Activated naive CD8-positive, alpha-beta T cell treated with anti-CD3 and anti-CD28 coated beads, Interleukin-2, amount 50 U/mL, for 24 hours (primary cell): ENCODE measurements around the gene SLC37A1.
A peak's percentile ranks its signal among the peaks of the same experiment; 100 is the strongest.
"Not testable (repeated sequence)": the region's sequence is repeated elsewhere in the genome, so short reads cannot be mapped to it uniquely, and the experiment has no call there.

Source experiments
- ATAC-seq: fragments of 150-1000 bp; cut with Tn5 transposase; one replicate; pipeline ENCODE4 v1.10.0; 2021
- DNase-seq: peaks from one replicate; pipeline ENCODE4 v3.0.0; 2021
- H3K27ac Mint-ChIP-seq: one replicate; pipeline ENCODE4 v1.8.0; 2021; ENCODE audit warnings: mild to moderate bottlenecking, mixed read lengths
- H3K27me3 Mint-ChIP-seq: one replicate; pipeline ENCODE4 v1.8.0; 2021; ENCODE audit warnings: mixed read lengths
- H3K36me3 Mint-ChIP-seq: one replicate; pipeline ENCODE4 v1.8.0; 2021; ENCODE audit warnings: low read depth, mixed read lengths
- H3K4me1 Mint-ChIP-seq: one replicate; pipeline ENCODE4 v1.8.0; 2021; ENCODE audit warnings: mixed read lengths
- H3K4me3 Mint-ChIP-seq: one replicate; pipeline ENCODE4 v1.8.0; 2021; ENCODE audit warnings: mild to moderate bottlenecking, moderate library complexity, mixed read lengths
- H3K9me3 Mint-ChIP-seq: one replicate; pipeline ENCODE4 v1.8.0; 2021; ENCODE audit warnings: mixed read lengths

The SLC37A1 gene

GRCh38 chr21:42513151-42513984, at the start of gene SLC37A1:
SLC37A1 (plus strand) TSS chr21:42513852; CDS start chr21:42518455, 4,603 bp downstream.
- Mint-ChIP-seq H3K9me3 (no peaks in the 10 kb centered on the region), H3K36me3 (peaks cover 16% of the 10 kb centered on the region), H3K4me1 (peaks cover 30% of the 10 kb centered on the region), H3K27me3 (no peaks in the 10 kb centered on the region), H3K4me3 (peak within 1 kb of the TSS; percentile 86), H3K27ac (peak within 1 kb of the TSS; percentile 76)
- peak; percentile 49 for DNase-seq
- peak; percentile 71 for ATAC-seq

- peak overlapping the region; percentile 12 for H3K4me3 Mint-ChIP-seq
- H3K36me3 Mint-ChIP-seq, result peaks cover 3% of the 10 kb centered on the region
- ATAC-seq (peak; percentile 41), DNase-seq (peak; percentile 66)
- H3K27ac Mint-ChIP-seq, result peak overlapping the region; percentile 86
- no peaks in the 10 kb centered on the region for H3K9me3 Mint-ChIP-seq
- peaks cover 73% of the 10 kb centered on the region for H3K4me1 Mint-ChIP-seq
- peaks cover 3% of the 10 kb centered on the region for H3K27me3 Mint-ChIP-seq
Observed at GRCh38 chr21:42463861-42464515, 49.7 kb upstream of the SLC37A1 start.

GRCh38 chr21:42465008-42465802, 48.4 kb upstream of the SLC37A1 start:
- H3K4me3 Mint-ChIP-seq, result peak overlapping the region; percentile 28
- H3K36me3 Mint-ChIP-seq, result peaks cover 3% of the 10 kb centered on the region
- ATAC-seq (peak; percentile 2), DNase-seq (peak; percentile 22)
- H3K9me3 Mint-ChIP-seq, result no peaks in the 10 kb centered on the region
- H3K27ac Mint-ChIP-seq, result peak overlapping the region; percentile 72
- H3K27me3 Mint-ChIP-seq, result peaks cover 3% of the 10 kb centered on the region
- peaks cover 68% of the 10 kb centered on the region for H3K4me1 Mint-ChIP-seq

GRCh38 chr21:42465803-42466127, 47.9 kb upstream of the SLC37A1 start:
- Mint-ChIP-seq H3K27me3 (peaks cover 3% of the 10 kb centered on the region), H3K27ac (peak overlapping the region; percentile 20), H3K36me3 (peaks cover 3% of the 10 kb centered on the region), H3K9me3 (no peaks in the 10 kb centered on the region), H3K4me1 (peaks cover 62% of the 10 kb centered on the region), H3K4me3 (no peak overlapping the region)
- ATAC-seq (peak; percentile 17), DNase-seq (no peak)

GRCh38 chr21:42466700-42467099, 47.0 kb upstream of the SLC37A1 start:
- ATAC-seq, result no peak
- Mint-ChIP-seq H3K36me3 (peaks cover 3% of the 10 kb centered on the region), H3K27ac (no peak overlapping the region), H3K4me3 (no peak overlapping the region), H3K4me1 (peaks cover 53% of the 10 kb centered on the region), H3K9me3 (no peaks in the 10 kb centered on the region), H3K27me3 (peaks cover 3% of the 10 kb centered on the region)
- no peak for DNase-seq

- H3K27ac Mint-ChIP-seq, result no peak overlapping the region
- DNase-seq, result no peak
- no peak for ATAC-seq
- H3K9me3 Mint-ChIP-seq, result no peaks in the 10 kb centered on the region
- H3K4me3 Mint-ChIP-seq, result no peak overlapping the region
- H3K36me3 Mint-ChIP-seq, result peaks cover 3% of the 10 kb centered on the region
- peaks cover 3% of the 10 kb centered on the region for H3K27me3 Mint-ChIP-seq
- peaks cover 46% of the 10 kb centered on the region for H3K4me1 Mint-ChIP-seq
Observed at GRCh38 chr21:42467140-42467983, 46.3 kb upstream of the SLC37A1 start.

GRCh38 chr21:42468491-42469131, 45.0 kb upstream of the SLC37A1 start:
- no peak overlapping the region for H3K27ac Mint-ChIP-seq
- ATAC-seq, result no peak
- peaks cover 35% of the 10 kb centered on the region for H3K4me1 Mint-ChIP-seq
- H3K9me3 Mint-ChIP-seq, result no peaks in the 10 kb centered on the region
- H3K4me3 Mint-ChIP-seq, result no peak overlapping the region
- DNase-seq, result no peak
- H3K36me3 Mint-ChIP-seq, result no peaks in the 10 kb centered on the region
- H3K27me3 Mint-ChIP-seq, result peaks cover 3% of the 10 kb centered on the region

- Mint-ChIP-seq H3K36me3 (no peaks in the 10 kb centered on the region), H3K27me3 (peaks cover 4% of the 10 kb centered on the region), H3K4me1 (peaks cover 31% of the 10 kb centered on the region), H3K27ac (no peak overlapping the region), H3K4me3 (no peak overlapping the region), H3K9me3 (no peaks in the 10 kb centered on the region)
- no peak for ATAC-seq
- DNase-seq, result no peak
Observed at GRCh38 chr21:42469272-42469671, 44.4 kb upstream of the SLC37A1 start.

- peaks cover 29% of the 10 kb centered on the region for H3K4me1 Mint-ChIP-seq
- H3K36me3 Mint-ChIP-seq, H3K27ac Mint-ChIP-seq, H3K4me3 Mint-ChIP-seq, H3K27me3 Mint-ChIP-seq, H3K9me3 Mint-ChIP-seq, ATAC-seq, DNase-seq: not testable (repeated sequence)
Observed at GRCh38 chr21:42469726-42470125, 43.9 kb upstream of the SLC37A1 start.

GRCh38 chr21:42471206-42471605, 42.4 kb upstream of the SLC37A1 start:
- H3K36me3 Mint-ChIP-seq, result no peaks in the 10 kb centered on the region
- peaks cover 4% of the 10 kb centered on the region for H3K27me3 Mint-ChIP-seq
- no peak for DNase-seq
- H3K9me3 Mint-ChIP-seq, result no peaks in the 10 kb centered on the region
- peaks cover 16% of the 10 kb centered on the region for H3K4me1 Mint-ChIP-seq
- H3K27ac Mint-ChIP-seq, result no peak overlapping the region
- no peak for ATAC-seq
- H3K4me3 Mint-ChIP-seq, result no peak overlapping the region

- no peaks in the 10 kb centered on the region for H3K9me3 Mint-ChIP-seq
Observed at GRCh38 chr21:42471716-42472330, 41.8 kb upstream of the SLC37A1 start.

GRCh38 chr21:42472521-42472920, 41.1 kb upstream of the SLC37A1 start:
- H3K27me3 Mint-ChIP-seq, result peaks cover 3% of the 10 kb centered on the region
- DNase-seq (no peak), ATAC-seq (no peak)
- peaks cover 7% of the 10 kb centered on the region for H3K4me1 Mint-ChIP-seq
- H3K36me3 Mint-ChIP-seq, result no peaks in the 10 kb centered on the region
- H3K9me3 Mint-ChIP-seq, result no peaks in the 10 kb centered on the region
- H3K4me3 Mint-ChIP-seq, result no peak overlapping the region
- H3K27ac Mint-ChIP-seq, result no peak overlapping the region

More at GRCh38 chr21:42471716-42472330, 41.8 kb upstream of the SLC37A1 start:
- DNase-seq (no peak), ATAC-seq (no peak)
- H3K4me1 Mint-ChIP-seq, result peaks cover 12% of the 10 kb centered on the region
- H3K27ac Mint-ChIP-seq, result no peak overlapping the region
- H3K27me3 Mint-ChIP-seq, result peaks cover 4% of the 10 kb centered on the region
- no peaks in the 10 kb centered on the region for H3K36me3 Mint-ChIP-seq
- no peak overlapping the region for H3K4me3 Mint-ChIP-seq

GRCh38 chr21:42473498-42474042, 40.1 kb upstream of the SLC37A1 start:
- H3K36me3 Mint-ChIP-seq, result no peaks in the 10 kb centered on the region
- peaks cover 1% of the 10 kb centered on the region for H3K27me3 Mint-ChIP-seq
- H3K4me1 Mint-ChIP-seq, result peaks cover 6% of the 10 kb centered on the region
- H3K9me3 Mint-ChIP-seq, result no peaks in the 10 kb centered on the region
- DNase-seq, result no peak
- no peak overlapping the region for H3K4me3 Mint-ChIP-seq
- no peak overlapping the region for H3K27ac Mint-ChIP-seq
- no peak for ATAC-seq
